Activated gamma-delta T cell treated with Interleukin-2 at 50 U/mL for 16 hours (primary cell): ENCODE results near the gene C1QTNF1.
"Not testable (repeated sequence)": the region's sequence is repeated elsewhere in the genome, so short reads cannot be mapped to it uniquely, and the experiment has no call there.

Source experiments
- DNase-seq: peaks from one replicate; pipeline ENCODE4 v3.0.0-alpha.2; 2020

Gene C1QTNF1

DNA sequence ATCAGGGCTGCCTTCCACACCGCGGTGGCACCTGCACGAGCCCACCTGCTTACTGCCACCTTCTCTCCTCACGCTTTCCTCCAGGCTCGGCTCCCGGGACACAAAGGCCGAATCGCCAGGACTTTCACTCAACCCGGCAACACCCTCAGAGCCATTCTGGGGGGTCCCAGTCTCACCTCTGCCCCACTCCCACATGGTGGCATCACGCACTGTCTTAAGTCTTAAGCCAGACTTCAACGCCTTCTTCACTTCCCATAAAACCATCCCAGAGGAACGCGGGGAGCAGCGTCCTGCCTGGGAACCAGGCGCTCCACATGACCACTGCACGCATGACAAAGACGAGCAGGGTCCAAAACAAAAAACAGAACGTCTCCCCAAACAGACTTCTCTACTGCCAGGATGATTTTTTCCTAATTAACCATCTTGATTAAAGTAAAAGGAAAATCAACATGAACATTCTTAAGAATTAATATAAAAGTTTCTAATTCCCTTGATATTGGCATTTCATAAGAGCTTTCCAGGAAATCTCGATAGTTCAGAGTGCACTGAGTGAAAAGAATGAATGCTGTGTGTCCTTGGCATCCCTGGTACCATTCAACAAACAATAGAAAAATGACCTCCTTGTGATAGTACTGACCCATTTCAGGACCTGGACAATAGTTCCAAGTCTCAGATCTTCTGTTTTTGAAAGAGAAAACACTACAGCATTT, 17.0 kb upstream of the C1QTNF1 start:
- no peak for DNase-seq

DNA sequence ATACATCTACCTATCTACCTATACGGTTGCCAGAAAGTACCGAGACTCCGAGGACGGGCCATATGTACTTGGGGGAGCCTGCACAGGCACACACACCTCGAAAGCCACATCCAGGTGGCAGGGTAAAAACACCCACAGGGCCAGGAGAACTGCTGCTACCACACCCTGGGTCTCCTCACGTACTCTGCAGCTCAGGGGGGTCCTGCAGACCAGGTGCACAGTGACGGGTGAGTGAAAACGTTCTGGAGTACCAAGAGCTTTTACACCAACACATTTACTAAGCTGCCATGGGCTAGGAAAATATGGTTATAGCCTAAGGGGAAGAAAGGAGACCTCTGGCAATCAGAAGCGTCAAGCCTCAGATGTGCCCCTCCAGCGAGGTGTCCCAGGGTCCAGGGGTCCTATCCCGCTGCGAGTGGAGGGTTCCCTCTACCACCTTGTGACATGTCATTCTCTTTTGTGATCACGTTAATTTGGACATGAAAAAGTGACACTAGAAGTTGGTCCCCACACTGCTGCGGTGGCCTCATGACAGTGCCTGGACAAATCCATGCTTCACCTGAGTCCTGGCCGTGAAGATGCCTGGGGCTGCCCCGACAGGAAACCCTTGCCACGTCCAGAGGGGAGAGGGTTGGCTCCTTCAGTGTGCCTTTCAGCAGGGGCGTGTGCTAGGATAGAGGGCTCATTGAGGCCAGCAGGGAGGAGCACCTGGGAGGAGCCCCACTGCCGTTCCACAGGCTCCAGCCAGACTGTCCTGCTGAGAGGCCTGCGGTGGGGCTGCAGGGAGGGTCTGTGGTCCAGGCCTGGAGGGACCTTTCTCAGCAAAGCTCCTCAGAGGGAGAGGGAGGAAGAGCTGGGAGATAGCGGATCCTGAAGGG, 16.2 kb upstream of the C1QTNF1 start:
- DNase-seq, result no peak

DNA sequence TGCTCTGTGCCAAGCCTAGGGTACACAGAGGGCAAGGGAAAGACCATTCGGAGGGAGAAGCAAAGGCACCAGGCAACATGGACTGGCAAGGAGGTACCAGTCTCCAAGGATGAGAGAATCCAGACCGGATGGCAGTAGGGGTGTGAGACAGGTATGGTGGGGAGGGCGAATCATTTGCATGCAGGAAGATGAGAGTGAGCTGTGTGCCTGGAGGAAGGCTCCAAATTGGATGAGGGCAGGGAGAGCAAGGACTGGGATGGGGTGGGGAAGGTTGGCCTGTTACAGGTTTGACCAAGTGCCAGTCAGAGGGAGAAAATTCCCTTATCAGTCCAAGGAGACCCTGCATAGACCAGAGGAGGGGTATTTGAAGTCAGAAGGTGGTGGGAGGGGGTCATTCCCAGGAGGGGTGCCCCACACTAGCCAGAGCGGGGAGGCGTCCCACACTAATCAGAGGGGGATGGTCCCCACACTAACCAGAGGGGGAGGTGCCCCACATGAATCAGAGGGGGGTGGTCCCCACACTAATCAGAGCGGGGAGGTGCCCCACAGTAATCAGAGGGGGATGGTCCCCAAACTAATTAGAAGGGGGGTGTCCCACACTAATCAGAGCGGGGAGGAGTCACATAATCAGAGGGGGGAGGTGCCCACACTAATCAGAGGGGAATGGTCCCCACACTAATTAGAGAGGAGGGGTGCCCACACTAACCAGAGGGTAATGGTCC, 15.1 kb upstream of the C1QTNF1 start:
- no peak for DNase-seq

DNA sequence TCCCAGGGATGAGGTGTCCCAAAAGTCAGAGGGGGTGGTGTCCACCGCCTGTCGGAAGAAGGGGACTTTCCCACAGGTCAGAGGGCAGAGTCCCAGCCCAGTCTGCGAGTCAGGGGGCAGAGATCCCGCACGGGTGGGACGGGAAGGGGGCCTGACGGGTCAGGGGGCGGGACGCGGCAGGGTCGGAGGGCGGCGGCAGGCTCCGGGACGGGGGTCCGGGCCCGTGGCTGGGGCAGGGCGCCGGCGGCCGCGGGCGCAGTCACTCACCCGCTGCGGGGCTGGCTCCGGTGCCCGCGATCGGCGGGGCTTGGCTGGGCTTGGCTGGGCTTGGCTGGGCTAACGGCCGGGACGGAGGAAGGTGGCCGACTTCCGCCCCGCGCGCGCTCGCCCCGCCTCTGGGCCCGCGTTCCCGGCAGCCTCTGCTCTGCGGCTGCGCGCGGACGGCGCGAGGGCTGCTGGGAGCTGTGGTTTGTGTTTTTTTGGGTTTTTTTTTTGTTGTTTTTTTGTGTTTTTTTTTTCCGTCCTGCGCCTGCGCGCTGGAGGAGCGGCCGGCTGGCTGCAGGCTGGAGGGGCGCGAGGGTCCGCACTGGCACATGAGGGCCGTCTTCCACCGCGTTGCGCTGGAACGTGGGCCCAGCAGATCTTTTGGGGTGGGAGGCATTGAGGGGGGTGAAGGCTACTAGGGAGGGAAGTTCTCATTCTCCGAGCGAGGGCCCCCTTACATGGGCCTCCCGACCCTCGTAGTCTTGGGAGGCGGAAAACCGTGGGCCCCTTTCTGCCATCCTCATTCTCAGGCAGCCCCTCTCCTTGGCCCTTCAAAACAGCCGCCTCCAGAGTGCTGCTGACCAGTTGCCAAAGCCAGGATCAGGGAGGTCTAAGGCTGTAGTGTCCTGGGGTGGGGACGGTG, 14.3 kb upstream of the C1QTNF1 start, which contains the start of gene CANT1:
Gene CANT1, minus strand, starts transcription at position 368 of the 907 bp plus-strand sequence. CDS start 12,142 bp downstream, outside the sequence.
- DNase-seq, result peak; percentile 81

DNA sequence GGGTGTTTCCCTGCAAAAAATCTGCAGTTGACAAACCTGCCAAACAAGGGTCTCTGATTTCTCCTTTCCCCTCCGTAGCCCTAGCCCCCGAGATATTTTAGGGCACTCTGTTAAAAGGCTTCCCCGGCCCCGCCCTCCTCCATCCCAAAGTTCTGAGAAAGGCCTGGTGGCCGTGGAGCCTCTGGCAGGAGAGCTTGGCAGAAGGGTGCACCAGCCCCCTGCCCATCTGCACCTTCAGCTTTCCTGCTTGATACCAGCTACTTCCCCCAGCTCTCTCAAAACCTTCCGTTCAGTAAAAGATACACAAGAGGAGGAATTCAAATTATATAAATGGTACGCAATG, 13.7 kb upstream of the C1QTNF1 start:
- DNase-seq, result no peak

- no peak for DNase-seq
Measured at GRCh38 chr17:79011451-79012147, 12.4 kb upstream of the C1QTNF1 start.

DNA sequence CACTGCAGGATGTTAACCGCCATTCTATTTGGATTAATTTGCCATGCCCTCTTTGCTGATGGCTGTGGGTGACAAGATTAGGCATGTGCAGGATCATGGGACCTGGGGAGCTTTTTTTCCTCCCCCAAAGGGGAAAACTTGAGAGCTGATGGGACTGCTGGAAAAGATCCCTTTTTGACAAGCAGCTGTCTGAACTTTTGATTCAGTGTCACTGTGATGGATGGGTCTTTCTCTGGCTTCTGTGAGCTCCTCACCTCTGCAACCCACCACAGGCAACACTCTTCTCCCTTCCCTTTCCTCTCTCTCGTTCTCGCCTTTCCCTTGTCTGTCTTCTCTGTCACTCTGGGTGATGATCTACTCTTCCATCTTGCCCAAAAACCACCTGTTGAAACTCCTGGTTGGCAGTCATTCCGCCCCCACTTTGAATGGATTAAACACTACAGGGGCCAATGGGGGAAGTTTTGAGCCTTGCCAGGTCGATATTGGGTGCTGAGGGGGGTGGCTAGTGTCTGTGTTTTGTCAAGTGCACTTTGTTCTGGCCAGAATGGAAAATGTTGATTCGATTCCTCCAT, 11.3 kb upstream of the C1QTNF1 start:
- no peak for DNase-seq

DNA sequence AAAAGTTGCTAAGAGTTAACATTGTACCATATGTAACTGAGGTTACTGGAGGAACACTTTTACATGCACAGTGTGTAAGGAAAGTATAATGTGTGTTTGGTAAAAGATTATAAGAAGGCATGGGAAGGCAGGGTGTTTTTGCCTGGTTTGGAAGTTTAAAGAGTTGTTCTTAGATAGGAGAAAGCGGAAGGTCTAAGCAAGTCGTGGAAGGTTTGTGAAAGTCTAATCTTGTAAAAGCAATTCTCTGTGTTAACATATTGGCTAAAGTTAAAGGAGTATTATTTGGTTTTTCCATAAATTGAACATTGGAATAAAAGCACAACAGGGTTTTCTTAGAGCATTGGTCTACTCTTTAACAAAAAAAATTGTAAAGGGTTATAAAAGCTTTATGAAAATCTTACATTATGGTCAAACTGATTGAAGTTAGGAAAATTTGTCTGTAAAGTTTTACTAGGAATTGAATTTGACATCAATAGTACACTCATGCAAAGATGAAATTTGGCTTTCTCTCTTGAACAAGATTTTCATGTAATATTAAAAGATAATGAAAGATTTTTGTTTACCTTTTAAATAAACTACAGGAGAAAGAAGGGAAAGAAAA, 9.7 kb upstream of the C1QTNF1 start:
- DNase-seq, result no peak

GRCh38 chr17:79017546-79018369, 6.2 kb upstream of the C1QTNF1 start:
- no peak for DNase-seq

DNA sequence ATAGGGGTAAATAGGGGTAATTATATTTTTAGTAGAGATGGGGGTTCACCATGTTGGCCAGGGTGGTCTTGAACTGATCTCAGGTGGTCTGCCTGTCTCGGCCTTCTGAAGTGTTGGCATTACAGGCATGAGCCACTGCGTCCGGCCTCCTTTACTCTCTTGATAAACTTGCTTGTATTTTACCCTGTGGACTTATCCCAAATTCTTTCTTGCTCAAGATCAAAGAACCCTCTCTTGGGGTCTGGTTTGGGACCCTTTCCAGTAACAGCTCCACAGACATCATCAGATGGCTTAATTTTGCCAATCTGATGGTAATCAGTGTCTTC, 5.6 kb upstream of the C1QTNF1 start:
- DNase-seq, result no peak

DNA sequence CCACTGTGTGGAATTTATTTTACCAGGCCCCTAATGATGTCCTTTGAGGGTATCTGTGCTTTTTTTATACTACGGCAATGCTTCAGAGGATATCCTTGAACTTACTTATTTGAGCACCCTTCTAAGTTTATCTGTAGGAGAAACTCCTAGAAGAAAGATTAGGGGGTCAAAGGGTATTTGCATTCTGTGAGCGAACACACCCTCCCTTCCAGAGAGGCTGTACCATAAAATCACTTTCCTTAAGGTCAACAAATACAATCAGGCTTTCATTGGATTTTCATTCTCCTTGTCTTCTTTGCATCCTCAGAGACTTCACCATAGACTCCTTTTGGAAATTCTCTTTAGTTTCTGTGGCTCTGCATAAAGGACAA, 4.7 kb upstream of the C1QTNF1 start:
- DNase-seq, result no peak

GRCh38 chr17:79019632-79020584, 4.1 kb upstream of the C1QTNF1 start:
- DNase-seq, result peak; percentile 57

DNA sequence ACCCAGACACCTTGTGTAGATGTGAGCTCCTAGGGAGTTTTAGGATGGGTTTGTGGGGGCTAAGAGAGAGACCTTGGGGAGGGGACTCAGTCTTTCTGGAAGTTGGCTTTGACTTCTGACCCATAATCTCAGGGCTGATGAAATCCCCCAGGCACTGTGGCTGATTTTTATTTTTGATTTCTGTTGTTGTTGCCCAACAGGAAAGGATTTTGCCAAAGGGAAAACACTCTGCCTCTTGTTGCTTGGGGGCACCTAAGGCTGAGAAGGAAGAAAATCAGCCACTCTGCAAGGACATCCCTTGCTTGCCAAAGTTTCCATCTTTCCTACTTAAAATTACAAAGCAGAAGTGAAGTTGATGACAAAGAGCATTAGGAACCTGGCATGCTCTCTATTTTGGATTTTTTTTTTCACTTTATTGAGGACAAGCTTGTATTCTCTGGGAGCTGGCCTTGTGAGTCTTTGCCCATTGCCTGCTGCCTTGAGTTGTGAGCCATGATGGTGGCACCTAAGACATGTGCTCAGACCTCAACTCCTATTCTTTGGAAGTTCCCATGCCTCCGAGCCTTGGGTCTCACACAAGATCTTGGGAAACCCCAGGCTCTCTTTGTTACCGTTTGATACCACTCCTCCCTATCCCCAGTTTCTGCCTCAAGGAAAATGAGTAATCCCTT, 3.2 kb upstream of the C1QTNF1 start:
- DNase-seq, result no peak

- DNase-seq, result not testable (repeated sequence)
Measured at GRCh38 chr17:79021929-79022328, 2.0 kb upstream of the C1QTNF1 start.

DNA sequence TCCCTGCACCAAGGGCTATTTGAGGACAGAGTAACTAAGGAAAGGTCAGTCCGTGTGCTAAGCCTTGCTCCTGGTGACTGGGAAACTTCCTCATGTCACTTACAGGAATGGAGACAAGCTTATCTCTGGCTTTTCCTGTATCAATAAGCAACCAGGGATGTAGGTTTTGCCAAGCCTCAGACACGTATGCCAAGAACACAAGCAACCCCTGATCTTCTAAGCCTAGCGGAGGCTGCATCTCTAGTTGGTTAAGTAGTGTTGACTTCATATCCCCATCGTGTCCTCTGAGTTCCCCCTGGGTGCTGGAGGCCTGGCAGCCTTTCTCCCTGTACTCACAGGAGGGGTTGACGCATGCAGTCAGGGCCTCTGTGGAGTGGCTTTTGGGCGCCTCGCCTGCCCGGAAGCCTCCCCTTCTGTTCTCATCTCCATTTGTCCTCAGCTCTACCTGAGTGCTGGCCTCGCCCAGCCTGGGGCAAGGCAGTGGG, 1.4 kb upstream of the C1QTNF1 start:
- DNase-seq, result no peak

GRCh38 chr17:79023180-79023705, 726 bp upstream of the C1QTNF1 start:
- no peak for DNase-seq

- no peak for DNase-seq
Measured at GRCh38 chr17:79024901-79025737, 1.1 kb downstream of the C1QTNF1 start.
